Measurements from ENCODE around the gene PVR. TPM values are rescaled to one million over a fixed set of nuclear protein-coding genes. Genes with fewer than 3 reads are reported as not detected.

The PVR gene
- total RNA-seq, 4 donors from 2014 or later: 26.2 to 49.0 (median 33.3) TPM

GRCh38 chr19:44673510-44673909, 29.8 kb downstream of the PVR start:
- Histone ChIP-seq H3K4me1 (no peaks in the 10 kb centered on the region), H3K9me3 (no peaks in the 10 kb centered on the region), H3K36me3 (no peaks in the 10 kb centered on the region), H3K27ac (no peak overlapping the region), H3K4me3 (no peak overlapping the region), H3K27me3 (no peaks in the 10 kb centered on the region)
- in situ Hi-C loops (cut with MboI; ENCODE audit: low pct_ligation_motif_present in 1 of 4, low pct_unique_long_range_greater_than_20kb in 1 of 4, low sequenced_read_pairs in 3 of 4) (no loop called here), intact Hi-C loops (cut with DNase I; ENCODE audit: low total_unique reads) (no loop called here)
- no peak for TF ChIP-seq EP300 (IDR thresholded peaks at IDR 0.05; ENCODE audit: low read depth)
- TF ChIP-seq POLR2A (IDR thresholded peaks at IDR 0.05): no peak
- no peak for TF ChIP-seq POLR2AphosphoS5 (IDR thresholded peaks at IDR 0.05)
- no peak for TF ChIP-seq CTCF (IDR thresholded peaks at IDR 0.05)
- WGBS, 2 donors (ENCODE audit: low coverage in 1 of 2): 82 to 83% methylated on average over 1 to 4 of the region's 4 CpGs
- no peak for DNase-seq

GRCh38 chr19:44675521-44675920, 31.8 kb downstream of the PVR start:
- no peak for DNase-seq
- intact Hi-C loops (cut with DNase I; ENCODE audit: low total_unique reads): no loop called here
- H3K4me3 ChIP-seq: no peak overlapping the region
- H3K27me3 ChIP-seq: no peaks in the 10 kb centered on the region
- H3K36me3 ChIP-seq: no peaks in the 10 kb centered on the region
- no peak overlapping the region for H3K27ac ChIP-seq
- no peaks in the 10 kb centered on the region for H3K9me3 ChIP-seq
- in situ Hi-C loops (cut with MboI; ENCODE audit: low pct_ligation_motif_present in 1 of 4, low pct_unique_long_range_greater_than_20kb in 1 of 4, low sequenced_read_pairs in 3 of 4): no loop called here
- 87 to 92% methylated on average over 6 of the region's 6 CpGs for WGBS, 2 donors (ENCODE audit: low coverage in 1 of 2)
- H3K4me1 ChIP-seq: peaks cover 0 to 2% (median under 1%) of the 10 kb centered on the region in 4 donors
- TF ChIP-seq POLR2AphosphoS5 (IDR thresholded peaks at IDR 0.05): no peak
- no peak for TF ChIP-seq CTCF (IDR thresholded peaks at IDR 0.05)
- TF ChIP-seq POLR2A (IDR thresholded peaks at IDR 0.05): no peak
- TF ChIP-seq EP300 (IDR thresholded peaks at IDR 0.05; ENCODE audit: low read depth): no peak

GRCh38 chr19:44677019-44677811, 33.5 kb downstream of the PVR start:
- Histone ChIP-seq H3K27ac (no peak overlapping the region), H3K27me3 (no peaks in the 10 kb centered on the region), H3K36me3 (no peaks in the 10 kb centered on the region), H3K4me1 (peaks cover 0 to 18% (median 8%) of the 10 kb centered on the region in 4 donors), H3K4me3 (no peak overlapping the region), H3K9me3 (no peaks in the 10 kb centered on the region)
- no peak for DNase-seq
- in situ Hi-C loops (cut with MboI; ENCODE audit: low pct_ligation_motif_present in 1 of 4, low pct_unique_long_range_greater_than_20kb in 1 of 4, low sequenced_read_pairs in 3 of 4) (no loop called here), intact Hi-C loops (cut with DNase I; ENCODE audit: low total_unique reads) (no loop called here)
- no peak for TF ChIP-seq EP300 (IDR thresholded peaks at IDR 0.05; ENCODE audit: low read depth)
- no peak for TF ChIP-seq CTCF (IDR thresholded peaks at IDR 0.05)
- TF ChIP-seq POLR2AphosphoS5 (IDR thresholded peaks at IDR 0.05): no peak
- no peak for TF ChIP-seq POLR2A (IDR thresholded peaks at IDR 0.05)
- WGBS, 2 donors (ENCODE audit: low coverage in 1 of 2): 69% methylated on average over 3 to 8 of the region's 8 CpGs

- peak overlapping the region; percentile 14 to 57 (median 55) for H3K27ac ChIP-seq
- no peak overlapping the region for H3K4me3 ChIP-seq
- H3K36me3 ChIP-seq: no peaks in the 10 kb centered on the region
- intact Hi-C loops (cut with DNase I; ENCODE audit: low total_unique reads) (no loop called here), in situ Hi-C loops (cut with MboI; ENCODE audit: low pct_ligation_motif_present in 1 of 4, low pct_unique_long_range_greater_than_20kb in 1 of 4, low sequenced_read_pairs in 3 of 4) (no loop called here)
- H3K27me3 ChIP-seq: no peaks in the 10 kb centered on the region
- peaks cover 0 to 23% (median 8%) of the 10 kb centered on the region in 4 donors for H3K4me1 ChIP-seq
- no peak for DNase-seq
- TF ChIP-seq EP300 (IDR thresholded peaks at IDR 0.05; ENCODE audit: low read depth) (no peak), POLR2AphosphoS5 (IDR thresholded peaks at IDR 0.05) (no peak), CTCF (IDR thresholded peaks at IDR 0.05) (no peak)
- H3K9me3 ChIP-seq: no peaks in the 10 kb centered on the region
These were observed 36.8 kb downstream of the PVR start for GRCh38 chr19:44680536-44680935.
